Measurements from ENCODE around the gene KLF11. TPM values are rescaled to one million over a fixed set of nuclear protein-coding genes. Genes with fewer than 3 reads are reported as not detected.
A peak's percentile ranks its signal among the peaks of the same experiment; 100 is the strongest.

Gene KLF11
- total and polyA plus RNA-seq, 9 of the 15 experiments (the other 6 are each of a cell fraction or from before 2014, with no cell fraction given), result 2.1 to 13.4 (median 6.5) TPM

DNA sequence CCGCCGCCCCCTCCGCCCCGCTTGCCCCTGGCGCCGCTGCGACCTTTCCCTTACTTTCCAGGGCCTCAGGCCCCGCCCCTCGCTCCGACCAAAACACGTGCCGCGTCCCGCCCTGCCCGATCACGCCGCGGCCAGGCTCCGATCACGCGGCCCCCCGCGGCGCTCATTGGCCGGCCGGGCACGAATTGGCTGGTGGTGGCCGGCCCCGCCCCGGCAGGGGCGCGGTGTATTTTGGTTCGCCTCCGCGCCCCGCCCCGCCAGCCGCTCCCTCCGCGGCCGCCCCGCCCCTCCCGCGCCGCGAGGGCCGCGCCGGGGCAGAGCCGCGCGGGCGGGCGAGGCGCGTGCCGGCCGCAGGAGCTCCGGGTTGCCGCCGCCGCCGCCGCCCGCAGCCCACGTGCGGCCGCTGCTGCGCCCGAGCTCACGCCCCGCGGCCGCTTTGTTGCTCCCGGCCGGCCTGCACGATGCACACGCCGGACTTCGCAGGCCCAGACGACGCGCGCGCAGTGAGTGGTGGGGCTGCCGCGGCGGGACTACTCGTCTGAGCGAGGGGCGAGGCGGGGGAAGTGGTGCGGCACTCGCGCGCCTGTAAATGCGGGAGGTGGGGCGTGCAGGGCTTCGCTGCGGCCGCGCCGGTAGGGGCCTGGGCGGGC is at the start of gene KLF11 (continued):
- TF ChIP-seq, protein P1, sequence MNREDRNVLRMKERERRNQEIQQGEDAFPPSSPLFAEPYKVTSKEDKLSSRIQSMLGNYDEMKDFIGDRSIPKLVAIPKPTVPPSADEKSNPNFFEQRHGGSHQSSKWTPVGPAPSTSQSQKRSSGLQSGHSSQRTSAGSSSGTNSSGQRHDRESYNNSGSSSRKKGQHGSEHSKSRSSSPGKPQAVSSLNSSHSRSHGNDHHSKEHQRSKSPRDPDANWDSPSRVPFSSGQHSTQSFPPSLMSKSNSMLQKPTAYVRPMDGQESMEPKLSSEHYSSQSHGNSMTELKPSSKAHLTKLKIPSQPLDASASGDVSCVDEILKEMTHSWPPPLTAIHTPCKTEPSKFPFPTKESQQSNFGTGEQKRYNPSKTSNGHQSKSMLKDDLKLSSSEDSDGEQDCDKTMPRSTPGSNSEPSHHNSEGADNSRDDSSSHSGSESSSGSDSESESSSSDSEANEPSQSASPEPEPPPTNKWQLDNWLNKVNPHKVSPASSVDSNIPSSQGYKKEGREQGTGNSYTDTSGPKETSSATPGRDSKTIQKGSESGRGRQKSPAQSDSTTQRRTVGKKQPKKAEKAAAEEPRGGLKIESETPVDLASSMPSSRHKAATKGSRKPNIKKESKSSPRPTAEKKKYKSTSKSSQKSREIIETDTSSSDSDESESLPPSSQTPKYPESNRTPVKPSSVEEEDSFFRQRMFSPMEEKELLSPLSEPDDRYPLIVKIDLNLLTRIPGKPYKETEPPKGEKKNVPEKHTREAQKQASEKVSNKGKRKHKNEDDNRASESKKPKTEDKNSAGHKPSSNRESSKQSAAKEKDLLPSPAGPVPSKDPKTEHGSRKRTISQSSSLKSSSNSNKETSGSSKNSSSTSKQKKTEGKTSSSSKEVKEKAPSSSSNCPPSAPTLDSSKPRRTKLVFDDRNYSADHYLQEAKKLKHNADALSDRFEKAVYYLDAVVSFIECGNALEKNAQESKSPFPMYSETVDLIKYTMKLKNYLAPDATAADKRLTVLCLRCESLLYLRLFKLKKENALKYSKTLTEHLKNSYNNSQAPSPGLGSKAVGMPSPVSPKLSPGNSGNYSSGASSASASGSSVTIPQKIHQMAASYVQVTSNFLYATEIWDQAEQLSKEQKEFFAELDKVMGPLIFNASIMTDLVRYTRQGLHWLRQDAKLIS (CRISPR knock-in tag; IDR thresholded peaks at IDR 0.05), result peak; percentile 56; the same call in 1 of the 2 replicates
- TF ChIP-seq RFX5 (IDR thresholded peaks at IDR 0.05; ENCODE audit: low read depth, low read length) (no peak), NFRKB (IDR thresholded peaks at IDR 0.05; ENCODE audit: low read depth) (no peak), ZNF589 (CRISPR knock-in tag; IDR thresholded peaks at IDR 0.05; ENCODE audit: low read depth) (no peak), HDAC3 (IDR thresholded peaks at IDR 0.05; ENCODE audit: borderline replicate concordance, partially characterized antibody) (no peak), HCFC1 (IDR thresholded peaks at IDR 0.05; ENCODE audit: low read depth, low read length) (no peak), PRMT5 (CRISPR knock-in tag; IDR thresholded peaks at IDR 0.05) (no peak), SETDB1 (IDR thresholded peaks at IDR 0.05; ENCODE audit: low read length) (no peak), TRIM24 (IDR thresholded peaks at IDR 0.05) (no peak), TCF7L2 (IDR thresholded peaks at IDR 0.05; ENCODE audit: low read depth, low read length) (no peak)
- TF ChIP-seq, protein P2, sequence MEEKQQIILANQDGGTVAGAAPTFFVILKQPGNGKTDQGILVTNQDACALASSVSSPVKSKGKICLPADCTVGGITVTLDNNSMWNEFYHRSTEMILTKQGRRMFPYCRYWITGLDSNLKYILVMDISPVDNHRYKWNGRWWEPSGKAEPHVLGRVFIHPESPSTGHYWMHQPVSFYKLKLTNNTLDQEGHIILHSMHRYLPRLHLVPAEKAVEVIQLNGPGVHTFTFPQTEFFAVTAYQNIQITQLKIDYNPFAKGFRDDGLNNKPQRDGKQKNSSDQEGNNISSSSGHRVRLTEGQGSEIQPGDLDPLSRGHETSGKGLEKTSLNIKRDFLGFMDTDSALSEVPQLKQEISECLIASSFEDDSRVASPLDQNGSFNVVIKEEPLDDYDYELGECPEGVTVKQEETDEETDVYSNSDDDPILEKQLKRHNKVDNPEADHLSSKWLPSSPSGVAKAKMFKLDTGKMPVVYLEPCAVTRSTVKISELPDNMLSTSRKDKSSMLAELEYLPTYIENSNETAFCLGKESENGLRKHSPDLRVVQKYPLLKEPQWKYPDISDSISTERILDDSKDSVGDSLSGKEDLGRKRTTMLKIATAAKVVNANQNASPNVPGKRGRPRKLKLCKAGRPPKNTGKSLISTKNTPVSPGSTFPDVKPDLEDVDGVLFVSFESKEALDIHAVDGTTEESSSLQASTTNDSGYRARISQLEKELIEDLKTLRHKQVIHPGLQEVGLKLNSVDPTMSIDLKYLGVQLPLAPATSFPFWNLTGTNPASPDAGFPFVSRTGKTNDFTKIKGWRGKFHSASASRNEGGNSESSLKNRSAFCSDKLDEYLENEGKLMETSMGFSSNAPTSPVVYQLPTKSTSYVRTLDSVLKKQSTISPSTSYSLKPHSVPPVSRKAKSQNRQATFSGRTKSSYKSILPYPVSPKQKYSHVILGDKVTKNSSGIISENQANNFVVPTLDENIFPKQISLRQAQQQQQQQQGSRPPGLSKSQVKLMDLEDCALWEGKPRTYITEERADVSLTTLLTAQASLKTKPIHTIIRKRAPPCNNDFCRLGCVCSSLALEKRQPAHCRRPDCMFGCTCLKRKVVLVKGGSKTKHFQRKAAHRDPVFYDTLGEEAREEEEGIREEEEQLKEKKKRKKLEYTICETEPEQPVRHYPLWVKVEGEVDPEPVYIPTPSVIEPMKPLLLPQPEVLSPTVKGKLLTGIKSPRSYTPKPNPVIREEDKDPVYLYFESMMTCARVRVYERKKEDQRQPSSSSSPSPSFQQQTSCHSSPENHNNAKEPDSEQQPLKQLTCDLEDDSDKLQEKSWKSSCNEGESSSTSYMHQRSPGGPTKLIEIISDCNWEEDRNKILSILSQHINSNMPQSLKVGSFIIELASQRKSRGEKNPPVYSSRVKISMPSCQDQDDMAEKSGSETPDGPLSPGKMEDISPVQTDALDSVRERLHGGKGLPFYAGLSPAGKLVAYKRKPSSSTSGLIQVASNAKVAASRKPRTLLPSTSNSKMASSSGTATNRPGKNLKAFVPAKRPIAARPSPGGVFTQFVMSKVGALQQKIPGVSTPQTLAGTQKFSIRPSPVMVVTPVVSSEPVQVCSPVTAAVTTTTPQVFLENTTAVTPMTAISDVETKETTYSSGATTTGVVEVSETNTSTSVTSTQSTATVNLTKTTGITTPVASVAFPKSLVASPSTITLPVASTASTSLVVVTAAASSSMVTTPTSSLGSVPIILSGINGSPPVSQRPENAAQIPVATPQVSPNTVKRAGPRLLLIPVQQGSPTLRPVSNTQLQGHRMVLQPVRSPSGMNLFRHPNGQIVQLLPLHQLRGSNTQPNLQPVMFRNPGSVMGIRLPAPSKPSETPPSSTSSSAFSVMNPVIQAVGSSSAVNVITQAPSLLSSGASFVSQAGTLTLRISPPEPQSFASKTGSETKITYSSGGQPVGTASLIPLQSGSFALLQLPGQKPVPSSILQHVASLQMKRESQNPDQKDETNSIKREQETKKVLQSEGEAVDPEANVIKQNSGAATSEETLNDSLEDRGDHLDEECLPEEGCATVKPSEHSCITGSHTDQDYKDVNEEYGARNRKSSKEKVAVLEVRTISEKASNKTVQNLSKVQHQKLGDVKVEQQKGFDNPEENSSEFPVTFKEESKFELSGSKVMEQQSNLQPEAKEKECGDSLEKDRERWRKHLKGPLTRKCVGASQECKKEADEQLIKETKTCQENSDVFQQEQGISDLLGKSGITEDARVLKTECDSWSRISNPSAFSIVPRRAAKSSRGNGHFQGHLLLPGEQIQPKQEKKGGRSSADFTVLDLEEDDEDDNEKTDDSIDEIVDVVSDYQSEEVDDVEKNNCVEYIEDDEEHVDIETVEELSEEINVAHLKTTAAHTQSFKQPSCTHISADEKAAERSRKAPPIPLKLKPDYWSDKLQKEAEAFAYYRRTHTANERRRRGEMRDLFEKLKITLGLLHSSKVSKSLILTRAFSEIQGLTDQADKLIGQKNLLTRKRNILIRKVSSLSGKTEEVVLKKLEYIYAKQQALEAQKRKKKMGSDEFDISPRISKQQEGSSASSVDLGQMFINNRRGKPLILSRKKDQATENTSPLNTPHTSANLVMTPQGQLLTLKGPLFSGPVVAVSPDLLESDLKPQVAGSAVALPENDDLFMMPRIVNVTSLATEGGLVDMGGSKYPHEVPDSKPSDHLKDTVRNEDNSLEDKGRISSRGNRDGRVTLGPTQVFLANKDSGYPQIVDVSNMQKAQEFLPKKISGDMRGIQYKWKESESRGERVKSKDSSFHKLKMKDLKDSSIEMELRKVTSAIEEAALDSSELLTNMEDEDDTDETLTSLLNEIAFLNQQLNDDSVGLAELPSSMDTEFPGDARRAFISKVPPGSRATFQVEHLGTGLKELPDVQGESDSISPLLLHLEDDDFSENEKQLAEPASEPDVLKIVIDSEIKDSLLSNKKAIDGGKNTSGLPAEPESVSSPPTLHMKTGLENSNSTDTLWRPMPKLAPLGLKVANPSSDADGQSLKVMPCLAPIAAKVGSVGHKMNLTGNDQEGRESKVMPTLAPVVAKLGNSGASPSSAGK (IDR thresholded peaks at IDR 0.05), result no peak; the same call in 1 of the 2 replicates
